ENCODE data around the gene DENND1A.

Gene DENND1A

GRCh38 chr9:123812984-123813383 is 116.9 kb downstream of the DENND1A start:
- no peak for TF ChIP-seq CTCF (IDR thresholded peaks at IDR 0.05; ENCODE audit: low read depth, low read length)
- DNase-seq (ENCODE audit: extremely low read depth, low read depth): no peak

DNA sequence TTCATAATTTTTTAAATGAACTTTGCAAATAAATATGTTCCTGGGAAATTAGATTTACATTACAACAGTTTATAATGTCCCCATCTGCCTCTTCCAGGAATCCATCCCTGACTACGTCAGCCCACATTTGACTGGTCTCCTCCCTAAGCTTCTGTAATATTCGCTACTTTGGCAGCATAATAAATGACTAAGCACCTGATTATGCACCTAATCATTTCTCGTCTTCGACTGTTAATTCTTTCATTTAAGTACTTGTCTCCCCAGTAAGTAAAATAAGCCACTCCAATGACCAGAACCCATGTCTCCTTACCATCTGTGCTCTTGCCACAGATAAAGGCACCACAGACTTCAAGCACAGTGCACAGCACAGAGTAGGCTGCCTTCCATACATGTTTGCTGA is 122.7 kb downstream of the DENND1A start:
- no peak for TF ChIP-seq CTCF (IDR thresholded peaks at IDR 0.05; ENCODE audit: low read depth, low read length)
- no peak for DNase-seq (ENCODE audit: extremely low read depth, low read depth)

DNA sequence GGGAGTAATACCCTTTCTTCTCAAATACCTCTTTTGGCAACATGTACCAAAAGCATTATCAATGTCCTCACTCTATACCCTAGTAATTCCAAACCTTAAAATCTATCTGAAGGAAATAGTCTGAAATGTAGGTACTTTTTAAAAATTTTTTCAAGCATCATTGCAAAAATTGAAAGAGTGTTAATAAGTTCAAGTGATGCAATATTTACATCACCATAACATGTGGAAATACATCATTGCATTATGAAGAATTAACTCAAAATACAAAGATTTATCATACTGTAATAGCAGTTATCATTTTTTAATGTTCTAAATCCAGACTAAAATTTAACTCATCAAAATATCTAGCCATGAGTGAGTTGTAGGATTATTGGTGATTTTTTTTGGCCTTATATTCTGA is 123.1 kb downstream of the DENND1A start:
- no peak for DNase-seq (ENCODE audit: extremely low read depth, low read depth)
- no peak for TF ChIP-seq CTCF (IDR thresholded peaks at IDR 0.05; ENCODE audit: low read depth, low read length)

DNA sequence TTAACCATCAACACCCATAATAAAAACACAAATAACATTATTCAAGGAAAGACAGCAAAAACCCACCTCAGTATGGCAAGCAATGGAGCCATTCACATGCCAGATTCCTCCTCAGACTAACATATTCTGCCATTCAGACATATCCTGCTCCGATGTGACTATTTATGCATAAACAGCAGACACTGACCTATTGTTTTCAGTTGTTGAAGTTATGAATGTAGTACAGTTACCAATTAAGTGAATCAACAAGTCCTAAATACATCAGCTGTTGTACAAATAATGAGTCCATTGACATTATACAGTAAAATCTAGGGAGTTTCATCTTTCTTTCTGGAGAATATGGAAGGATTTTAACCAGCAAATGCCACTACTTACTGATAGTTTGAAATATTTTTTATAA is 131.7 kb downstream of the DENND1A start:
- TF ChIP-seq CTCF (IDR thresholded peaks at IDR 0.05; ENCODE audit: low read depth, low read length): no peak
- DNase-seq (ENCODE audit: extremely low read depth, low read depth): no peak

DNA sequence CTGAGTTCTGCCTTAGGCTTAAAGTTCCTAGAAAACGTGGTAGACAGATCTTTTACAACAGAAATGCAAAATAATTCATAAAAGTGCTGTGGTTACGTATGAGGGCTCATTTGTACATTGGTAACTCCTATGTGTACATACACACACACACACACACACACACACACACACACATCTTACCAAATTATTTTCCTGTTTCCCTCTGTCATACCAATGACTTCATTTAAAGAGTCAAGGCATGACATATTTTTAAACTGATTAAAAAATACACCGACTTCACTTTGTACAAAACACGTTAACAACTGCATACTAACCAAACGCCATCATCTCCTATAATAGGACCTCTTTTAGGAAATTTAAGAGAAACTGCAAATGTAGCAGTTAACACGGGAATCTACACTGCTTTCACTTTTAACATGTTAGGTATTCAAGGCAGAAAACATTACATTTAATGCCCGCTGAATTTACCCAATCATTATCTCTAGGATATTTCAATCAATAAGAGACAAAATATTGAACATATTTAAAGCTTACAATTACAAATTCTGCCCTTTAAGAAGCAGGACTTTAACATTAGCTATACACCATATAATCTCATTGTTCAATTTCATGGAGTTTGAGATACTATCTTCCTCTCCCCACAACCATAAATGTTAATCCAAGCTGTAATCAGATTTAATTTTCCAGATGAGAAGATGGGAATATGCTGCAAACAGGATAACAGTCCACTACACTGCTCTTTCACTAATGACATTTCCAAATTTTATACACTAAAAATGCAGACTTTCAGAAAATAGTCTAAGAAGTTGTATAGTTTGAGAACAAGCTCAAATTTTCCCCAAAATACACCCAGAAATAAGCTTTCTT is 133.1 kb downstream of the DENND1A start:
- no peak for TF ChIP-seq CTCF (IDR thresholded peaks at IDR 0.05; ENCODE audit: low read depth, low read length)
- DNase-seq (ENCODE audit: extremely low read depth, low read depth): no peak

GRCh38 chr9:123796094-123796493 is 133.8 kb downstream of the DENND1A start:
- TF ChIP-seq CTCF (IDR thresholded peaks at IDR 0.05; ENCODE audit: low read depth, low read length): no peak

DNA sequence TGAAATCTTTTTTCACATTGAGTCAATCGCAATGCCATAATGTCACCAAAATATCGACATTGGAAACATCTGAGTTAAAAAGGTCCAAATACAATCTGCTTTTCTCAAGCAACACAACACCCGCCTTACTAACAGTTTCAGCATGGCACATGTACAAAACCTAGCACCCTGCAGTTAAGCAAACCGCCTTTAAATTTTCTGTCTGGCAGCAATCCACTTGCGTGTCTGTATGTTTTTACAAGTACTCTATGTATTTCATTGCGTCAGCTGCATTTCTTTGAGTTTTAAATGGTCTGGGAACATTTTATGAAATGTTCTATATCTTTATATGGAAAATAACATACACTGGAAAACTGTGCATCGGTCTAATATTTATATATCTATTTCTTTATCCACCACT is 134.6 kb downstream of the DENND1A start:
- no peak for TF ChIP-seq CTCF (IDR thresholded peaks at IDR 0.05; ENCODE audit: low read depth, low read length)
- DNase-seq (ENCODE audit: extremely low read depth, low read depth): no peak

More at GRCh38 chr9:123796094-123796493, 133.8 kb downstream of the DENND1A start:
- DNase-seq (ENCODE audit: extremely low read depth, low read depth): no peak
